A549 treated with AZD9567 at 1 μM for 4 hours (cell line): ENCODE results near the gene MINDY1. TPM values are rescaled to one million over a fixed set of nuclear protein-coding genes. Genes with fewer than 3 reads are reported as not detected.

ENCODE experiments used
- total RNA-seq: library from RNA; stranded (reverse); fragments of 200-300 nt; extraction: Qiagen RNA extraction; gene quantifications from 5 replicates; pipeline ENCODE4 v1.2.3, GENCODE V29; 2022; ENCODE audit not compliant: insufficient read depth

The MINDY1 gene, protein sequence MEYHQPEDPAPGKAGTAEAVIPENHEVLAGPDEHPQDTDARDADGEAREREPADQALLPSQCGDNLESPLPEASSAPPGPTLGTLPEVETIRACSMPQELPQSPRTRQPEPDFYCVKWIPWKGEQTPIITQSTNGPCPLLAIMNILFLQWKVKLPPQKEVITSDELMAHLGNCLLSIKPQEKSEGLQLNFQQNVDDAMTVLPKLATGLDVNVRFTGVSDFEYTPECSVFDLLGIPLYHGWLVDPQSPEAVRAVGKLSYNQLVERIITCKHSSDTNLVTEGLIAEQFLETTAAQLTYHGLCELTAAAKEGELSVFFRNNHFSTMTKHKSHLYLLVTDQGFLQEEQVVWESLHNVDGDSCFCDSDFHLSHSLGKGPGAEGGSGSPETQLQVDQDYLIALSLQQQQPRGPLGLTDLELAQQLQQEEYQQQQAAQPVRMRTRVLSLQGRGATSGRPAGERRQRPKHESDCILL
- 2.3 to 3.6 TPM (median 2.9 TPM) in 5 replicates for total RNA-seq

DNA sequence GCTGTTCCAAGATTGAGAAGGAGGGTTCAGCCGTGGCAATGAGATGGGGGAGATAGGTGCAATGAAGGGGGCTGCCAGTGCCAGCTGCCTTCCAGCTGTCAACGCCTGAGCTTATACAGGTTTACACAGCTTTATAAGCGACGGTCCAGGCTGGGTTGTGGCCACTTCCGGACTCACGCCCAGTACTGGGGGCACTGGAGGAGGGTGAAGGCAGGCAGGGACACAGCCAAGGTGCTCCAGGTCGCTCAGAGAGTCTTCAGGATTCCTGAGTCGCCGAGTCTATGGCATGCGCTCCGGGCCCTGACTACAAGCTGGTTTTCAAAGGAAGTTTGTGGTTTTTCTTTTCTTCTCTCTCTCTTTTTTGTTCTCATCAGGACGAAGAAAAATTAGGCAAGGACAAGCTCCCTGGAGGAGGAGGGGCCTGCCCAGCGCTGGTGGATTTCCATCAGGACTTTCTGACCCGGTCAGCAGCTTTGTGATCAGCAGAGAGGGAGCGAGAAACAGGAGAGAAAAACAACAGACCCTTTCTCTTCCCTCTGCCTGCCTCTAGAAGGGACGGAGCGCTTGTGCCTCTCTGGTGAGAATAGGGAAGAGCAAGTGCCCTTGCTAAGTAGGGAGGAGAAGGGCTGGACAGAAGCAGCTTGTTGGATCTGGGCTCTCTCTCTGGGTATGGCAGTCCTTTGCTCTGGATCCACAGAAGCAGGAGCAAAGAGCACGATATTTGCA lies at the start of gene MINDY1:
Gene MINDY1 (minus strand): TSS at position 576 of the 726 bp plus-strand sequence. CDS start 4,285 bp downstream, outside the sequence.

DNA sequence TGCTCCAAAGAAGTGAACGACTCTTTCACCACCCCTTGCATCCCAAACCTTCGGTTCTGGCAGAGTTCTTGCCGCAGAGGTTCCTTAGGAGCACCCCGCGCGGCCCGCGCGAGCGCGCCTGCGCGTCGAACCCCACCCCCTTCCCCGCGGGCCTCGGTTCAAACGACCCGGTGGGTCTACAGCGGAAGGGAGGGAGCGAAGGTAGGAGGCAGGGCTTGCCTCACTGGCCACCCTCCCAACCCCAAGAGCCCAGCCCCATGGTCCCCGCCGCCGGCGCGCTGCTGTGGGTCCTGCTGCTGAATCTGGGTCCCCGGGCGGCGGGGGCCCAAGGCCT lies 40.9 kb upstream of the MINDY1 start, which contains the start of gene C1orf56:
Gene C1orf56 (plus strand): TSS at position 161 of the 334 bp plus-strand sequence. CDS start 97 bp downstream, at position 258.

DNA sequence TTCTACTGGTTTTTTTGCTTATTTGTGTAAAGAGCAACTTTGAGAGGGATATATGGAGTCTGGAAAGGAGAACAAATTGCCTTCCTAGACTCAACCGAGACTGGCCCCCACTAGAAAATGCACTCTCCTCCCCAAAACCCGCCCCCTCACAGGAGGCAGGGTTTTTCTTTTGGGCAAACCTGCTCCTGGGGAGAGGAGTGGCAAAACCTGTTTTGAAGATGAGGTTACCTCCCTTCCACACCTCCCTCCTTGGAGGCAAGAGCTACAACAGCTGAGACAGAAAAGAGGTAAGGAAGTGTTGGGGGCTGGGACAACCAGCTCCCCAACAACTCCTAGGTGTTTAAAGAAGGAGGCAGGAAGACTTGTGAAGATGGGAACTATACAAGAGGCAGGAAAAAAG lies 29.7 kb upstream of the MINDY1 start, which contains the start of gene BNIPL:
Gene BNIPL (plus strand): TSS at position 231 of the 400 bp plus-strand sequence. CDS start 140 bp downstream, at position 371.

DNA sequence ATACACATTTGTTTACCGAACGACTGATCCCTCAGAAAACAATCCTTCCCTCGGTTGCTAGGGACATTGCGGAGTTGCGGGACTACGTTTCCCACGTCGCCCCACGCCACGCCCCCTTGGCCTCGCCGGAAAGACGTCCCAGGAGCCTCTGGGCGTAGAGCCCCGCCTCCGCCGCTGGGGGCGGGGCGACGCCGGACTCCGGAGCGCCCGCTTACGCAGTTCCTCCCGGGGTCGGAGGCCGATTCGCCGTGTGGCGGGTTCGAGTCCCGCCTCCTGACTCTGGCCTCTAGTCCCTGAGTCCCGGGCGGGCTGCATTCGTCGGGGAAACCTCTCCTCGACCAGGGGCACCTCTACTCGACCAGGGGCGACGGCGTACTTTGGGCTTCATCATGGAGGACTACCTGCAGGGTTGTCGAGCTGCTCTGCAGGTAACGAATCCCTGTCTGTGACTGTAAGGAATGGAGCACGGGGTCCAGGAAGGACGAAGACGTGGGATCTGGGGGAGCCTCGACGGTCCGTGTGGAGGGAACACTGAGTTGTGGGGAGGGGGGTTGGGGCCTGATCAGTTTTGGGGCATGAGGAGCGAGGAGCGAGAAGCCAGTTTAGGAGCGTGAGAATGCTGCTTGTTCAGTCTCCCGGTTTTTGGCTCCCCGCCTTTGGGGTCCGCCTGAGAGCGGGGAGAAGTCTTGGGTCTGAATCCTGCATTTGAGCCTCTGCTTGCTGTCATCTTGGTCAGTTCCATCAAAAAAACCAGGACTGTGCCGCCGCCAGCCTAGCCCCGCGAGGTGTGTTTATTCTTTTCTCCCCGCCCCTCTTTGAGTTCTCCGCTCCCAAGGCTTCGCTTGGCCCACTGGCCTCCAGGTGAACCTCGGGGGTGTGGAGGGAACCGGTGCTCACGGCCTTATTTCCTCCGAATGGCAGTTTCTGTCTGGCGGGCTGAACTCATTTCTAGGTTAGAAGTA lies 1.8 kb upstream of the MINDY1 start, which contains the start of gene PRUNE1:
Gene PRUNE1 (plus strand): TSS at position 206 of the 962 bp plus-strand sequence. CDS start 184 bp downstream, at position 390.

DNA sequence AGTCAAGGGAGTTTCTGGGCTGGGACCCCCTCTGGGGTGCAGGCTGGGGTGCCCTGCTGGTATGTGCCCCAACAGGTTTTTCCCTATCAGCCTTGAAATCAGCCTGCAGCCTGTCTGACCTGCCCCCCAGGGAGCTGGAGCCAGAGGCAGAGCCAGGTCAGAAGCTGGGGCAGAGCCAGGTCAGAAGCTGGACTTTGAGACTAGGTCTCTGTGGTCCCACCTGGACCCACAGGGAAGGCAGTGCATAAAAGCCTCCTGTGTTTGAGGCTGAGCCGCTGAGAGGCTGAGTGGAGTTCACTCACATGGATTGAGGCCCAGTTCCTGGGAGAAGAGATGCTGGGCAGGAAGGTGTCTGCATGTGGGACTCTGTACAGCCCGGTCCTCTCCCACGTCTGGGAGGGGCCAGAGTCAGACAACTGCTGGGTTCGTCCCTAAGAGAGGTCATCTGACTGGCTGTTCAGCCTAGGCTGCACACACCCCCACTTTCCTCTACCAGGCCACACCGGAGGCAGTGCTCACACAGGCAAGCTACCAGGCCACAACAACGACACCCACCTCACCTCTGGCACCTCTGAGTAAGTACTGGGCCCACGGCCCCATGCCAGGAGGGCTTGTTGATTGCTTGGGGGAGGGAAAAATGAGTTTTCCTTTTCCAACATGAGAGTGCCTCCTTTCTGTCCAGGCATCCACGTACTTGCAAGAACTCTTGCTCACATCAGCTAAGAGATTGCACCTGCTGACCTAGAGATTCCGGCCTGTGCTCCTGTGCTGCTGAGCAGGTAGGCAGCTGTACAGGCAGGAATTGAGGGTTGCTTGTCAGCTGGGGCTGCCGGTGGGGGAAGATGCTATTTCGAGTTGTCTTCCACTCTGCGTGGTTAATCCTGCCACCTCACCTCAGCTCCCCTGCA lies 24.6 kb downstream of the MINDY1 start, which contains the start of gene ANXA9:
Gene ANXA9 (plus strand): TSS at position 488 of the 908 bp plus-strand sequence. CDS start 814 bp downstream, outside the sequence.

DNA sequence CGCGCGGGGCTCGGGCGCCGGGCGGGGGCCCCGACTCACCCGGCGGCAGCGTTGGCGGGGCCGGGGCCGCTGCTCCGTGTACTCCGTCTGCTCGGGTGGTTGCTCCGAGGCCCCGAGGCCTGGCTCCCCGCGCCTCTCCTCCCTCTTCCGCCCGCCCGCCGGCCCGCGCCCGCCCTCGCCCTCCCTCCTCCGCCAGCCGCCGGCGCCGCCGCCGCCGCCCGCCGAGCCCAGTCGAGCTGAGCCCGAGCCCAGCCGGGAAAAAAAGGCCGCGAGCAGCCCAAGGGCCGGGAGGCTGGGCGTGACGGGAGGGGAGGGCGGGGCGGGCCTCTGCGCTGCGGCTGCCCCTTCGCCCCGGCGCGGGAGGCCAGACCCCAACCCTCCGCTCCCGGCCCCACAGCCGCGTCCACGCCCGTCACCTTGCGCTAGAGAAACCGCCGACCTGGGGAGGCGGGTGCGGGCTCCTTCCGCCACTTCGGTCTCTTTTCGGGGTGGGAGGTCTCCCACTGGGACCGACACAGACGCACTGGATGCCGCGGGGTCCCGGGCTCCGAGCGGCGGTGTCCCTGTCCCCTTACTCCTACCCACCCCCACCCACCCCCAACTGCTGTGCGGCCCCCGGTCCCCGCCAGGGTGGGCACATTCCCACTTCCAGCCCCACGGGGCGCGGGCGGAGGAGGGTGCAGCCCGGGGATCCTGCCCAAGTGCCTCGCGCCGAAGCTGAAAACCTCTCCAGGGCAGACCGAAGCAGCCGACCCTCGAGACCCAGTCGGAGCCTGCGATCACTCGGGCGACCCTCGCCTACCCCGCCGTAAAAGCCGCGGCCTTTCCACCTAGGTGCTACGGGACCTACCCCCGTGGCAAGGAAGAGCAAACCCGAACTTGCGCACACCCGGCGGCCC lies 31.9 kb downstream of the MINDY1 start, which contains the start of gene CERS2:
Gene CERS2 (minus strand): TSS at position 256 of the 899 bp plus-strand sequence. CDS start 5,745 bp downstream, outside the sequence.

Other genes with a start within 250 kb of the MINDY1 start
- 10.5 to 16.4 TPM (median 15.7 TPM) in 5 replicates for gene CTSS, start 241.1 kb downstream of the MINDY1 start, total RNA-seq
- gene CTSK, start 198.6 kb downstream of the MINDY1 start, total RNA-seq = 1.6 to 2.2 TPM (median 1.7 TPM) in 5 replicates
- gene ARNT, start 130.3 kb downstream of the MINDY1 start, total RNA-seq = 9.5 to 14.0 TPM (median 13.0 TPM) in 5 replicates
- gene CTXND2, start 119.8 kb downstream of the MINDY1 start, total RNA-seq = not detected in 5 replicates
- 12.7 to 23.5 TPM (median 20.2 TPM) in 5 replicates for gene SETDB1, start 80.5 kb downstream of the MINDY1 start, total RNA-seq
- 226 to 237 TPM (median 232 TPM) in 5 replicates for gene CERS2, start 32.1 kb downstream of the MINDY1 start, total RNA-seq
- 0.77 to 1.2 TPM (median 0.81 TPM) in 4 of 5 replicates, not detected in the other for gene ANXA9, start 24.6 kb downstream of the MINDY1 start, total RNA-seq
- 11.1 to 15.2 TPM (median 14.6 TPM) in 5 replicates for gene PRUNE1, start 1.5 kb upstream of the MINDY1 start, total RNA-seq
- 0.03 to 0.28 TPM (median 0.12 TPM) in 4 of 5 replicates, not detected in the other for gene BNIPL, start 29.7 kb upstream of the MINDY1 start, total RNA-seq
- gene C1orf56, start 40.8 kb upstream of the MINDY1 start, total RNA-seq = 4.1 to 8.4 TPM (median 6.6 TPM) in 5 replicates
- gene CDC42SE1, start 52.7 kb upstream of the MINDY1 start, total RNA-seq = 72.3 to 96.4 TPM (median 74.4 TPM) in 5 replicates
- gene MLLT11, start 53.5 kb upstream of the MINDY1 start, total RNA-seq = 10.9 to 14.5 TPM (median 13.4 TPM) in 5 replicates
- gene GABPB2, start 63.9 kb upstream of the MINDY1 start, total RNA-seq = 2.9 to 3.5 TPM (median 3.1 TPM) in 5 replicates
- 1.7 to 2.2 TPM (median 1.9 TPM) in 4 of 5 replicates, not detected in the other for gene SEMA6C, start 139.7 kb upstream of the MINDY1 start, total RNA-seq
- gene TNFAIP8L2, start 149.7 kb upstream of the MINDY1 start, total RNA-seq = not detected in 5 replicates
- gene LYSMD1, start 159.0 kb upstream of the MINDY1 start, total RNA-seq = 5.0 to 8.2 TPM (median 5.4 TPM) in 5 replicates
- gene SCNM1, start 159.2 kb upstream of the MINDY1 start, total RNA-seq = 47.1 to 48.4 TPM (median 47.7 TPM) in 5 replicates
- gene TMOD4, start 169.1 kb upstream of the MINDY1 start, total RNA-seq = 0.21 to 0.34 TPM (median 0.23 TPM) in 4 of 5 replicates, not detected in the other
- 41.8 to 48.0 TPM (median 42.8 TPM) in 5 replicates for gene VPS72, start 183.3 kb upstream of the MINDY1 start, total RNA-seq
- gene PIP5K1A, start 191.7 kb upstream of the MINDY1 start, total RNA-seq = 45.2 to 70.0 TPM (median 47.0 TPM) in 5 replicates
- 184 to 202 TPM (median 199 TPM) in 5 replicates for gene PSMD4, start 247.8 kb upstream of the MINDY1 start, total RNA-seq